Osteoblast (primary cell): ENCODE data around the gene ENHO. TPM values are rescaled to one million over a fixed set of nuclear protein-coding genes. Genes with fewer than 3 reads are reported as not detected.
"Not testable (repeated sequence)": the region's sequence is repeated elsewhere in the genome, so short reads cannot be mapped to it uniquely, and the experiment has no call there.

Source experiments
- DNase-seq: peaks from one replicate; pipeline ENCODE4 v3.0.0; 2011; ENCODE audit warnings: low spot score, mixed read lengths; ENCODE audit not compliant: insufficient read length; ENCODE audit errors: missing footprints
- H2AFZ ChIP-seq: 2 replicates; pipeline ENCODE4 v1.6.0; 2011; ENCODE audit warnings: mild to moderate bottlenecking, low read length
- H3K27ac ChIP-seq: 2 replicates; pipeline ENCODE4 v1.5.1; 2011; ENCODE audit warnings: mild to moderate bottlenecking, low read depth, low read length, moderate library complexity
- H3K27me3 ChIP-seq: 2 replicates; pipeline ENCODE4 v1.6.0; 2012; ENCODE audit warnings: mild to moderate bottlenecking, control low read depth, inconsistent platforms, low read length, moderate library complexity; ENCODE audit not compliant: insufficient read depth
- H3K36me3 ChIP-seq: 2 replicates; pipeline ENCODE4 v1.5.1; 2011; ENCODE audit warnings: mild to moderate bottlenecking, low read length, control low read depth, moderate library complexity; ENCODE audit not compliant: insufficient read depth
- H3K4me1 ChIP-seq: 2 replicates; pipeline ENCODE4 v1.5.1; 2011; ENCODE audit warnings: mild to moderate bottlenecking, low read length, control low read depth, moderate library complexity; ENCODE audit not compliant: insufficient read depth
- H3K4me2 ChIP-seq: 2 replicates; pipeline ENCODE4 v1.6.0; 2011; ENCODE audit warnings: mild to moderate bottlenecking, low read length; ENCODE audit not compliant: insufficient read depth
- H3K4me3 ChIP-seq: fragments of 200-600 bp; sonication (generic); 3 replicates; pipeline ENCODE4 v1.5.1; 2012; ENCODE audit warnings: mild to moderate bottlenecking, low read length, inconsistent platforms; ENCODE audit not compliant: insufficient read depth
- H3K79me2 ChIP-seq: 2 replicates; pipeline ENCODE4 v1.6.0; 2012; ENCODE audit warnings: mild to moderate bottlenecking, low read length, control low read depth, inconsistent platforms; ENCODE audit not compliant: insufficient read depth
- H3K9me3 ChIP-seq: 2 replicates; pipeline ENCODE4 v1.5.1; 2011; ENCODE audit warnings: low read depth, low read length, control low read depth
- H4K20me1 ChIP-seq: 2 replicates; pipeline ENCODE4 v1.6.0; 2012; ENCODE audit warnings: mild to moderate bottlenecking, low read length, control low read depth; ENCODE audit not compliant: insufficient read depth
- CTCF ChIP-seq: IDR thresholded peaks from 2 replicates; pipeline ENCODE4 v1.5.1; 2011; ENCODE audit warnings: mild to moderate bottlenecking, low read depth, low read length, moderate library complexity; ENCODE audit errors: extremely low read depth
- total RNA-seq: library from RNA; depleted of rRNA; stranded (reverse); fragments of >200 nt; gene quantifications from 2 replicates; pipeline ENCODE4 v1.2.3, GENCODE V29; 2012

Gene ENHO
- total RNA-seq, 1 donor = under 0.01 TPM

DNA sequence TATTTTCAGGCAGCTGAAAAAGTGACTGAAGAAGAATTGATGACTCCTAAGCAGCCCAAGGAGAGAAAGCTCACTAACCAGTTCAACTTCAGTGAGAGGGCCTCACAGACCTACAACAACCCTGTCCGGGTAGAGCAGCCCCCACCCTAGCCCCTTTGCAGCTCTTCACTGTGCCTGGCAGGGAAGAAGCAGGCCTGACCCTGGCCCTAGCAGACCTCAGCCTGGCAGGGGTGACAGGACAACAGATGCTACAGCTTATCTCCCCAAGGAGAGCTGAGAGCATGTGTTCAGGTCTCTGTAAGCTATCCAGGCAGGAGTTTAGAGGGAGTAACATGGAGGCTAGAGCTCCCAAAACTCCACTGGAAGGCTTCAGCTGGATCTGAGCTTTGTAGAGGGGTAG is 32.4 kb downstream of the ENHO start:
- Histone ChIP-seq H3K79me2 (no peaks in the 10 kb centered on the region), H3K4me1 (no peaks in the 10 kb centered on the region), H3K27me3 (peaks cover 23% of the 10 kb centered on the region), H3K9me3 (no peaks in the 10 kb centered on the region), H3K4me3 (no peak overlapping the region), H4K20me1 (no peaks in the 10 kb centered on the region), H2AFZ (no peak overlapping the region), H3K36me3 (no peaks in the 10 kb centered on the region), H3K4me2 (no peak overlapping the region), H3K27ac (no peak overlapping the region)
- no peak for TF ChIP-seq CTCF
- no peak for DNase-seq

DNA sequence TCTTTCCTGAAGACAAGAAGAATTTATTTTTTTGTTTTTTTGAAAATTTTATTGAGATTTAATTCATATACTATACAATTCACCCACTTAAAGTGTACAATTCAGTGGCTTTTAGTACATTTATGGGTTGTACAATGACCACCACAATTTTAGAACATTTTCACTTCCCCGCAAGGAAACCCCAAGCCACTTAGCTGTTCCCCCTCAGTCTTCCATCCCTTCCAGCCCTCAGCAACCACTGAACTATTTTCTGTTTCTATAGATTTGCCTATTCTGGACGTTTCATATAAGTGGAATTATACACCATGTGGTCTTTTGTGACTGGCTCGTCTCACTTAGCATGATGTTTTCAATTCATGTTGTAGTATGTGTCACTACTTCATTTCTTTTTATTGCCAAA is 36.2 kb downstream of the ENHO start:
- Histone ChIP-seq H3K27ac (no peak overlapping the region), H3K4me3 (no peak overlapping the region), H4K20me1 (no peaks in the 10 kb centered on the region), H2AFZ (no peak overlapping the region), H3K9me3 (no peaks in the 10 kb centered on the region), H3K27me3 (peaks cover 23% of the 10 kb centered on the region), H3K79me2 (no peaks in the 10 kb centered on the region), H3K4me1 (no peaks in the 10 kb centered on the region), H3K4me2 (no peak overlapping the region), H3K36me3 (no peaks in the 10 kb centered on the region)
- no peak for TF ChIP-seq CTCF
- no peak for DNase-seq

DNA sequence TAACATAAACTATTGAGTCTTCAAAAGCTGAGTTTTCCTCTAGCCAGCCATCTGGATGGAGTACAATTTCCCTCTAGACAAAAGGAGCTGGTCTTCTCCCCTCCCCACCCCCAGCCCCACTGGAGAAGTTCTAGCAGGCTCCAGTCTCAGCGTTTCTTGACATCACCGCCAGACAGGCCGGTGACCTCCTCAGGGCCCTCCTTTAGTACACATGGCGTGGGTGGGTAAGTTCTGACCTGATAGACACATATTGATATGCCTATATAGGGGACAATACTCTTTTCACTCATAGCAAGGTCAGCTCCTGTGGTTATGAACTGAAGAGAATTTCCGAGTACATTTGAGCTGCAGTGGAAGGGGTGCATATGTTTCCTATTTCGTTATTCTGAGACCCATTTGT is 37.0 kb downstream of the ENHO start:
- Histone ChIP-seq H3K27ac (no peak overlapping the region), H2AFZ (no peak overlapping the region)

GRCh38 chr9:34484678-34485077 is 38.1 kb downstream of the ENHO start:
- no peaks in the 10 kb centered on the region for H3K36me3 ChIP-seq
- H4K20me1 ChIP-seq = no peaks in the 10 kb centered on the region
- H2AFZ ChIP-seq = no peak overlapping the region
- H3K79me2 ChIP-seq = no peaks in the 10 kb centered on the region
- H3K4me3 ChIP-seq = no peak overlapping the region
- no peak for TF ChIP-seq CTCF
- no peak overlapping the region for H3K27ac ChIP-seq
- peaks cover 16% of the 10 kb centered on the region for H3K27me3 ChIP-seq
- no peaks in the 10 kb centered on the region for H3K4me1 ChIP-seq
- H3K9me3 ChIP-seq = no peaks in the 10 kb centered on the region
- no peak for DNase-seq
- H3K4me2 ChIP-seq = no peak overlapping the region

More for the DNA sequence above, 37.0 kb downstream of the ENHO start:
- H3K4me3 ChIP-seq = no peak overlapping the region
- H3K4me1 ChIP-seq = no peaks in the 10 kb centered on the region
- peaks cover 23% of the 10 kb centered on the region for H3K27me3 ChIP-seq
- no peaks in the 10 kb centered on the region for H4K20me1 ChIP-seq
- DNase-seq = no peak
- TF ChIP-seq CTCF = no peak
- no peak overlapping the region for H3K4me2 ChIP-seq
- H3K79me2 ChIP-seq = no peaks in the 10 kb centered on the region
- no peaks in the 10 kb centered on the region for H3K36me3 ChIP-seq
- H3K9me3 ChIP-seq = no peaks in the 10 kb centered on the region

DNA sequence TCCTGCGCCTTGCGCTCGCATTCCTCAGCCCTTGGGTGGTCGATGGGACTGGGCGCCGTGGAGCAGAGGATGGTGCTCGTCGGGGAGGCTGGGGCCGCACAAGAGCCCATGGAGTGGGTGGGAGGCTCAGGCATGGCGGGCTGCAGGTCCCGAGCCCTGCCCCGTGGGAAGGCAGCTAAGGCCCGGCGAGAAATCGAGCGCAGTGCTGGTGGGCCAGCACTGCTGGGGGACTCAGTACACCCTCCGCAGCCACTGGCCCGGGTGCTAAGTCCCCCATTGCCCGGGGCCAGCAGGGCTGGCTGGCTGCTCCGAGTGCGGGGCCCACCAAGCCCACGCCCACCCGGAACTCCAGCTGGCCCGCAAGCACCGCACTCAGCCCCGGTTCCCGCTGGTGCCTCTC is 40.0 kb downstream of the ENHO start:
- H3K4me2 ChIP-seq, H3K79me2 ChIP-seq, H3K27ac ChIP-seq, H3K9me3 ChIP-seq, H4K20me1 ChIP-seq, H3K4me1 ChIP-seq, H3K36me3 ChIP-seq, H3K4me3 ChIP-seq, DNase-seq, H2AFZ ChIP-seq: not testable (repeated sequence)
- peaks cover 10% of the 10 kb centered on the region for H3K27me3 ChIP-seq

DNA sequence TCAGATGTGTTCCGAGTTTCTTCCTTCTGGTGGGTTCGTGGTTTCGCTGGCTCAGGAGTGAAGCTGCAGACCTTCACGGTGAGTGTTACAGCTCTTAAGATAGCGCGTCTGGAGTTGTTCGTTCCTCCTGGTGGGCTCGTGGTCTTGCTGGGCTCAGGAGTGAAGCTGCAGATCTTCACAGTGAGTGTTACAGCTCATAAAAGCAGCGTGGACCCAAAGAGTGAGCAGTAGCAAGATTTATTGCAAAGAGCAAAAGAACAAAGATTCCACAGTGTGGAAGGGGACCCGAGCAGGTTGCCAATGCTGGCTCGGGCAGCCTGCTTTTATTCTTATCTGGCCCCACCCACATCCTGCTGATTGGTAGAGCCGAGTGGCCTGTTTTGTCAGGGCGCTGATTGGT is 41.2 kb downstream of the ENHO start:
- H3K4me2 ChIP-seq, H3K79me2 ChIP-seq, H3K9me3 ChIP-seq, H4K20me1 ChIP-seq, H3K4me1 ChIP-seq, H2AFZ ChIP-seq, DNase-seq, H3K36me3 ChIP-seq, H3K4me3 ChIP-seq, H3K27ac ChIP-seq, H3K27me3 ChIP-seq: not testable (repeated sequence)
